HCT116 (cell line): ENCODE data around the gene MAGOH. TPM values are rescaled to one million over a fixed set of nuclear protein-coding genes. Genes with fewer than 3 reads are reported as not detected.

Source experiments
- ATAC-seq: fragments of 200-7000 bp; cut with Tn5 transposase; 2 replicates; pipeline ENCODE4 v1.9.1; 2020; ENCODE audit warnings: mild to moderate bottlenecking, moderate library complexity
- BruUV-seq: library from RNA; stranded (reverse); fragments of 400-500 nt; replicated peaks from 2 replicates; lab custom pipeline; 2021; lab: Mats Ljungman, UMichigan
- CTCF ChIA-PET: fragments of 300-600 bp; sonication (Branson Sonifier 250); formaldehyde crosslinking; loops from one replicate; lab custom pipeline; 2021; ENCODE audit warnings: antibody characterized with exemption; lab: Charles Lee
- POLR2A ChIA-PET: fragments of 300-600, 350-600 bp; sonication (Branson Sonifier 250); formaldehyde crosslinking; loops from one replicate; lab custom pipeline; 2021; ENCODE audit warnings: antibody characterized with exemption; lab: Charles Lee
- RAD21 ChIA-PET, 2 experiments: fragments of 300-600 bp; sonication (Branson Sonifier 250); formaldehyde crosslinking; loops; one replicate each; lab custom pipeline; 2023; ENCODE audit warnings: low total read pairs in 2 of 2; ENCODE audit not compliant: uncharacterized antibody in 2 of 2, unreplicated experiment in 2 of 2, low non-redundant PET in 1 of 2; lab: Charles Lee
- DNase-seq: peaks from one replicate; pipeline ENCODE4 v3.0.0-alpha.2; 2010; ENCODE audit warnings: low read depth, low spot score
- H2AFZ ChIP-seq: fragments of 200-600 bp; shearing (Covaris generic), sonication (generic); 2 replicates; pipeline ENCODE4 v1.6.1; 2017; ENCODE audit warnings: low read depth, mixed run types, mixed read lengths, antibody characterized with exemption, low read length; ENCODE audit not compliant: poor library complexity, severe bottlenecking
- H3K27ac ChIP-seq: 2 replicates; pipeline ENCODE4 v1.5.1; 2012; ENCODE audit warnings: low read depth, low read length
- H3K27me3 ChIP-seq: fragments of 200-600 bp; sonication (generic); 2 replicates; pipeline ENCODE4 v1.6.1; 2016; ENCODE audit warnings: mixed run types, low read length, mixed read lengths; ENCODE audit not compliant: insufficient read depth
- H3K36me3 ChIP-seq, 2 experiments: fragments of 200-500 bp in 1 of 2; fragments of 200-600 bp in 1 of 2; sonication (Bioruptor generic) in 1 of 2; sonication (generic) in 1 of 2; 2 replicates each; pipeline versions ENCODE4 v1.5.1 to v1.6.1; 2014 to 2016; ENCODE audit warnings: low read length in 2 of 2, inconsistent platforms in 1 of 2, mixed read lengths in 1 of 2, mixed run types in 1 of 2; ENCODE audit not compliant: insufficient read depth in 2 of 2, control insufficient read depth in 1 of 2
- H3K4me1 ChIP-seq, 2 experiments: fragments of 200-600 bp in 1 of 2; sonication (generic) in 1 of 2; 2 replicates each; pipeline versions ENCODE4 v1.5.1 to v1.6.1; 2012 to 2017; ENCODE audit warnings: low read length in 2 of 2, inconsistent platforms in 1 of 2, mild to moderate bottlenecking in 1 of 2, mixed read lengths in 1 of 2, mixed run types in 1 of 2, moderate library complexity in 1 of 2; ENCODE audit not compliant: insufficient read depth in 2 of 2, control insufficient read depth in 1 of 2
- H3K4me2 ChIP-seq: fragments of 200-600 bp; sonication (generic); 2 replicates; pipeline ENCODE4 v1.6.1; 2017; ENCODE audit warnings: mixed run types, low read length, mixed read lengths
- H3K4me3 ChIP-seq, 2 experiments: fragments of 200-600 bp in 1 of 2; sonication (generic) in 1 of 2; replicated peaks in 1 of 2; 2 replicates each; pipeline ENCODE4 v1.5.1; 2011 to 2016; ENCODE audit warnings: low read length in 2 of 2, control low read depth in 1 of 2, low read depth in 1 of 2, mild to moderate bottlenecking in 1 of 2, mixed read lengths in 1 of 2, mixed run types in 1 of 2
- H3K79me2 ChIP-seq: fragments of 200-600 bp; sonication (generic); 2 replicates; pipeline ENCODE4 v1.6.1; 2017; ENCODE audit warnings: mild to moderate bottlenecking, mixed run types, low read length, moderate library complexity, mixed read lengths; ENCODE audit not compliant: insufficient read depth
- H3K9ac ChIP-seq: fragments of 200-600 bp; sonication (generic); 2 replicates; pipeline ENCODE4 v1.6.1; 2016; ENCODE audit warnings: low read length, mixed read lengths
- H3K9me2 ChIP-seq: fragments of 200-600 bp; sonication (generic), shearing (Covaris generic); 2 replicates; pipeline ENCODE4 v1.6.1; 2017; ENCODE audit warnings: mixed run types, mild to moderate bottlenecking, moderate library complexity; ENCODE audit not compliant: insufficient read depth
- H3K9me3 ChIP-seq, 2 experiments: fragments of 200-500 bp in 1 of 2; fragments of 200-600 bp in 1 of 2; sonication (Bioruptor generic) in 1 of 2; sonication (generic) in 1 of 2; 2 replicates each; pipeline ENCODE4 v1.6.1; 2014 to 2017; ENCODE audit warnings: low read length in 2 of 2, mixed read lengths in 2 of 2, inconsistent platforms in 1 of 2, low read depth in 1 of 2, mild to moderate bottlenecking in 1 of 2, mixed run types in 1 of 2, moderate library complexity in 1 of 2; ENCODE audit not compliant: control insufficient read depth in 1 of 2, insufficient read depth in 1 of 2
- H4K20me1 ChIP-seq: fragments of 200-600 bp; sonication (generic), shearing (Covaris generic); 2 replicates; pipeline ENCODE4 v1.6.1; 2017; ENCODE audit warnings: mixed run types, mild to moderate bottlenecking, moderate library complexity; ENCODE audit not compliant: insufficient read depth
- CTCF ChIP-seq, 3 experiments: fragments of 200-600 bp in 1 of 3; sonication (generic) in 1 of 3; IDR thresholded peaks in 2 of 3; conservative IDR thresholded peaks in 1 of 3; 2 replicates each; pipeline ENCODE4 v1.5.1; 2012 to 2017; ENCODE audit warnings: low read depth in 2 of 3, low read length in 2 of 3, antibody characterized with exemption in 1 of 3, borderline replicate concordance in 1 of 3, control low read depth in 1 of 3, mild to moderate bottlenecking in 1 of 3, mixed read lengths in 1 of 3, mixed run types in 1 of 3, moderate library complexity in 1 of 3; ENCODE audit not compliant: insufficient read depth in 1 of 3
- POLR2AphosphoS5 ChIP-seq: IDR thresholded peaks from 2 replicates; pipeline ENCODE4 v1.6.1; 2011; ENCODE audit warnings: mild to moderate bottlenecking, low read depth, low read length, moderate library complexity
- RAD21 ChIP-seq: IDR thresholded peaks from 2 replicates; pipeline ENCODE4 v1.6.1; 2012; ENCODE audit warnings: low read depth, mild to moderate bottlenecking
- YY1 ChIP-seq: IDR thresholded peaks from 2 replicates; pipeline ENCODE4 v1.6.1; 2011; ENCODE audit warnings: low read length, low read depth, moderate library complexity, mild to moderate bottlenecking; ENCODE audit not compliant: insufficient replicate concordance; ENCODE audit errors: extremely low read depth
- intact Hi-C: fragments of 100-400 bp; cut with micrococcal nuclease; formaldehyde crosslinking; loops from 2 replicates; pipeline ENCODE4 v1.10.0; 2022
- total RNA-seq: library from RNA; stranded (reverse); gene quantifications from one replicate; pipeline ENCODE4 v1.2.1, GENCODE V29; 2021; ENCODE audit not compliant: unreplicated experiment

Gene MAGOH
- total RNA-seq, 1 experiment from 2014 or later: 63.7 TPM

DNA sequence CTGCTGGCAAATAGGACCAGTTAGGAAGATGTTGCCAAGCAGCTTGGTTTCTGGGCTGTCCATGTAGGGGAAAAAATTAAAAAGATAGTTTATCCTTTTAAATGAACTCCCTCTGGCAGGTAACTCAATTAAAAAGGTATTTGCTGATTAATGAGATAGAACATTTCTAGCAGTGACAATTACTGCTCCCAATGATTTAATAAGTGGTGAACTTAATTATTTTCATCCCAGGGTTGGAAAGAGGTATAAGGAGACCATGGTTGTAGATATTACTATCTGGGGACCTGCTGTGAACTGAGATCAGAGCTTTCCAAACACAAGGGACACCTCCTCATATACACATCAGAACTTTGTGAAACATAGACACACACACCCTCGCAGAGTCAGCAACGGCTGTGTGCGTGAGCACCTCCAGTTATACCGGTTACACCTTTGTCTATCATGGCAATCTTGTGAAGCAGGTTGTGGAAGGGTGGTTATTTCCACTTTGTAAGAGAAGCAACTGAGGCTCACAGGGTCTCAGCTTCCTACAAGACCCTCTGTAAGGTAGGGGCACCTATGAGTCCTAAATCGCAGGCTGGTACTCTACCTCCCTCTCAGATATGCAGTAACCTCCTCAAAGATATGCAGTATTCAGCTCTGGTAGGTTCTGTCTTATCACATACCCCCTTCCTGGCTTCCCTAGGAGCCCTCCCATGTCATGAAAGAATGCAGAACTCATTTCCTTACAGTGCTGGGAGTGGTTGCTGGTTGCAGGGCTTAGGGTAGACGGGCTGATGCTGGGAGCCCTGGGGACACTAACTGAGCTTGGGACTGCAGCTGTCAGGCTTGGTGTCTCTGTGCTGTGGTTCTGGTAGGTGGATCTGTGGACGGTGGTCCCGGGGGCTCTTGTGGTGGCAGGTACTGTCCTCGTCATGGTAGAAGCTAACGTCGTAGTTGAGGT, 18.5 kb upstream of the MAGOH start (continued):
- TF ChIP-seq POLR2AphosphoS5 (no peak), RAD21 (no peak)
- TF ChIP-seq, all 23 proteins: peak for 0

- no peaks in the 10 kb centered on the region for H3K4me1 ChIP-seq
- intact Hi-C loops: no loop called here
- H3K9me2 ChIP-seq: no peaks in the 10 kb centered on the region
- TF ChIP-seq CTCF (IDR thresholded peaks at IDR 0.05 in 2 of 3, conservative IDR thresholded peaks at IDR 0.05 in 1 of 3; ENCODE audit: borderline replicate concordance in 1 of 3, insufficient read depth in 1 of 3, low read depth in 2 of 3, low read length in 2 of 3): peak in 2 of 3 experiments; percentile 12 to 41; a peak in 1 of 6 replicates
- no peak for TF ChIP-seq YY1
- TF ChIP-seq, all 23 proteins: peak for 1
- ATAC-seq (peak; percentile 63; the same call in 1 of the 2 replicates), DNase-seq (no peak)
- RAD21 ChIA-PET: no interaction called here
- CTCF ChIA-PET: no interaction called here
- no peaks in the 10 kb centered on the region for H3K9me3 ChIP-seq
- H3K9ac ChIP-seq: no peak overlapping the region
- H4K20me1 ChIP-seq: no peaks in the 10 kb centered on the region
- no peak overlapping the region for H3K27ac ChIP-seq
- no peaks in the 10 kb centered on the region for H3K27me3 ChIP-seq
- no peak overlapping the region for H3K4me3 ChIP-seq
- POLR2A ChIA-PET: no interaction called here
- no TSS peak for BruUV-seq
- no peak overlapping the region for H2AFZ ChIP-seq
- no peaks in the 10 kb centered on the region for H3K79me2 ChIP-seq
- H3K4me2 ChIP-seq: no peak overlapping the region
- H3K36me3 ChIP-seq: peaks cover 36 to 60% of the 10 kb centered on the region in 2 experiments
These were observed 16.7 kb upstream of the MAGOH start for GRCh38 chr1:53255031-53255430.
